ENCODE data around the gene EHMT1.

DNA sequence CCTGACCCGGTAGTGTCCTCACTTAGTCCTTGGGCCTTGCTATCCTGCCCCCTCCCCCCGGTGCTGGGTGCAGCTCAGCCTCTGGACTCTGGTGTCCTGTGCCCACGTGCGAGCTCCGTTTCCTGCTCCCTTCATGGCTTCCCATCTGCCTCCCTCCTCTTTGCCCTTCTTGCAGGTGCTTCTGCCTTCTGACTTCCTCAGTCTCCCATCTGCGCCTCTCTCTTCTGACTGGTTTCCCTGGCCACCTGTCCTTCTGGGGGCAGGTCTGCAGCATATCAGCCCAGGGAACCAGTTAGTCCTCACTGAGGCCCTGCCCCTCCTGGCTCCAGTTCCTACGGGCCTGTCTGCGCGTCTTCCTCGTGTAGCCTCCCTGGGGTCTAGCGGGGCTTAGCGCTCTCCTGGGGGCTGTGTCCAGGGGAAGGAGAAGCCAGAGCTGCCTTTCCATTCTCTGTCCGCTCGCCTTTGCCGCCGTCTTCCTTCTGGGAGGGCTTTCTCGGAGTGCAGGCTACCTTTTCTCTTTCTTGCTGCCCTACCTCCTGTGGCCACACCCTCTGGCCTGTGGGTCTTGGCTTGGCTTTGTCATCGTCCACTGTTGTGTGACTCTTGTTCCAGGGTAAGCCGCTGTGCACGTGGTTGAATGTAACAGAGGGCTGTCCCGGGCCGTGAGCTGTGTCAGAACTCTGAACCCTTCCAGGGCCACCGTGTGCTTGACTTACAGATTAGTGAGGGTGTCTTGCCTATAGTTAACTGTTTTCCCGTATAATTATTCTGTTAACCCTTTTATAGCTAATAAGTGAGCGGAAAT, 51.8 kb downstream of the EHMT1 start:
- TF ChIP-seq, protein P1, sequence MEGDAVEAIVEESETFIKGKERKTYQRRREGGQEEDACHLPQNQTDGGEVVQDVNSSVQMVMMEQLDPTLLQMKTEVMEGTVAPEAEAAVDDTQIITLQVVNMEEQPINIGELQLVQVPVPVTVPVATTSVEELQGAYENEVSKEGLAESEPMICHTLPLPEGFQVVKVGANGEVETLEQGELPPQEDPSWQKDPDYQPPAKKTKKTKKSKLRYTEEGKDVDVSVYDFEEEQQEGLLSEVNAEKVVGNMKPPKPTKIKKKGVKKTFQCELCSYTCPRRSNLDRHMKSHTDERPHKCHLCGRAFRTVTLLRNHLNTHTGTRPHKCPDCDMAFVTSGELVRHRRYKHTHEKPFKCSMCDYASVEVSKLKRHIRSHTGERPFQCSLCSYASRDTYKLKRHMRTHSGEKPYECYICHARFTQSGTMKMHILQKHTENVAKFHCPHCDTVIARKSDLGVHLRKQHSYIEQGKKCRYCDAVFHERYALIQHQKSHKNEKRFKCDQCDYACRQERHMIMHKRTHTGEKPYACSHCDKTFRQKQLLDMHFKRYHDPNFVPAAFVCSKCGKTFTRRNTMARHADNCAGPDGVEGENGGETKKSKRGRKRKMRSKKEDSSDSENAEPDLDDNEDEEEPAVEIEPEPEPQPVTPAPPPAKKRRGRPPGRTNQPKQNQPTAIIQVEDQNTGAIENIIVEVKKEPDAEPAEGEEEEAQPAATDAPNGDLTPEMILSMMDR (IDR thresholded peaks at IDR 0.05), result no peak
- no peak for TF ChIP-seq POLR2AphosphoS5 (IDR thresholded peaks at IDR 0.05)

Measured in esophagus muscularis mucosa (tissue), 3 donors.